Measurements from ENCODE around the gene KNDC1. TPM values are rescaled to one million over a fixed set of nuclear protein-coding genes. Genes with fewer than 3 reads are reported as not detected.

KNDC1 gene
- total RNA-seq, 1 donor from 2014 or later: not detected

- Mint-ChIP-seq H3K9me3 (ENCODE audit: unreplicated experiment) (peaks cover 21% of the 10 kb centered on the region), H3K27me3 (ENCODE audit: unreplicated experiment) (peaks cover 16% of the 10 kb centered on the region), H3K27ac (ENCODE audit: unreplicated experiment) (no peak overlapping the region), H3K4me1 (ENCODE audit: unreplicated experiment) (no peaks in the 10 kb centered on the region), H3K4me3 (ENCODE audit: unreplicated experiment) (no peak overlapping the region), H3K36me3 (ENCODE audit: unreplicated experiment) (no peaks in the 10 kb centered on the region)
- TF ChIP-seq, protein P1, sequence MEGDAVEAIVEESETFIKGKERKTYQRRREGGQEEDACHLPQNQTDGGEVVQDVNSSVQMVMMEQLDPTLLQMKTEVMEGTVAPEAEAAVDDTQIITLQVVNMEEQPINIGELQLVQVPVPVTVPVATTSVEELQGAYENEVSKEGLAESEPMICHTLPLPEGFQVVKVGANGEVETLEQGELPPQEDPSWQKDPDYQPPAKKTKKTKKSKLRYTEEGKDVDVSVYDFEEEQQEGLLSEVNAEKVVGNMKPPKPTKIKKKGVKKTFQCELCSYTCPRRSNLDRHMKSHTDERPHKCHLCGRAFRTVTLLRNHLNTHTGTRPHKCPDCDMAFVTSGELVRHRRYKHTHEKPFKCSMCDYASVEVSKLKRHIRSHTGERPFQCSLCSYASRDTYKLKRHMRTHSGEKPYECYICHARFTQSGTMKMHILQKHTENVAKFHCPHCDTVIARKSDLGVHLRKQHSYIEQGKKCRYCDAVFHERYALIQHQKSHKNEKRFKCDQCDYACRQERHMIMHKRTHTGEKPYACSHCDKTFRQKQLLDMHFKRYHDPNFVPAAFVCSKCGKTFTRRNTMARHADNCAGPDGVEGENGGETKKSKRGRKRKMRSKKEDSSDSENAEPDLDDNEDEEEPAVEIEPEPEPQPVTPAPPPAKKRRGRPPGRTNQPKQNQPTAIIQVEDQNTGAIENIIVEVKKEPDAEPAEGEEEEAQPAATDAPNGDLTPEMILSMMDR (IDR thresholded peaks at IDR 0.05): no peak
- no peak for DNase-seq (ENCODE audit: extremely low spot score, unreplicated experiment)
Measured at GRCh38 chr10:133190225-133190624, 30.2 kb downstream of the KNDC1 start.

DNA sequence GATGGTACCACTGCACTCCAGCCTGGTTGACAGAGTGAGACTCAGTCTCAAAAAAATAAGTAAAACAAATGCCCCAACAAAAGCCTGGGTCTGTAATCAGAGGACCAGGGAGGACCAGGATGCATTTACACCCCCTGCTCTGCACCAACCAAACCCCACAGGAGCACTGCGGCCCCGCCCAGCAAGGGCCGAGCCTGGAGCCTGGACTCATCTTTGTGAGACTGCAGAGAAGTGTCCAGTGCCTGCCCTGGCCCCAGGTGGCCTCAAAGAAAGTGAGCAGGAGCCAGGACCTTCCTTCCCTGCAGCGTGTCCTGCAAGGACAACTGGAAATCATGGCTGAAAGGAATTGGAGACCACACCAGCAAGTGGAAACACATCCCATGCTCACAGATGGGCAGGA lies 31.6 kb downstream of the KNDC1 start:
- H3K4me1 Mint-ChIP-seq (ENCODE audit: unreplicated experiment): no peaks in the 10 kb centered on the region
- H3K36me3 Mint-ChIP-seq (ENCODE audit: unreplicated experiment): no peaks in the 10 kb centered on the region
- TF ChIP-seq, protein P1 (IDR thresholded peaks at IDR 0.05): no peak
- H3K27me3 Mint-ChIP-seq (ENCODE audit: unreplicated experiment): peaks cover 16% of the 10 kb centered on the region
- H3K27ac Mint-ChIP-seq (ENCODE audit: unreplicated experiment): no peak overlapping the region
- peaks cover 21% of the 10 kb centered on the region for H3K9me3 Mint-ChIP-seq (ENCODE audit: unreplicated experiment)
- no peak for DNase-seq (ENCODE audit: extremely low spot score, unreplicated experiment)
- no peak overlapping the region for H3K4me3 Mint-ChIP-seq (ENCODE audit: unreplicated experiment)

- H3K4me3 Mint-ChIP-seq (ENCODE audit: unreplicated experiment): no peak overlapping the region
- DNase-seq (ENCODE audit: extremely low spot score, unreplicated experiment): no peak
- peaks cover 16% of the 10 kb centered on the region for H3K27me3 Mint-ChIP-seq (ENCODE audit: unreplicated experiment)
Measured at GRCh38 chr10:133194151-133194550, 34.1 kb downstream of the KNDC1 start.

GRCh38 chr10:133195096-133195495 lies 35.1 kb downstream of the KNDC1 start:
- peaks cover 21% of the 10 kb centered on the region for H3K9me3 Mint-ChIP-seq (ENCODE audit: unreplicated experiment)
- H3K27me3 Mint-ChIP-seq (ENCODE audit: unreplicated experiment): peaks cover 16% of the 10 kb centered on the region
- no peaks in the 10 kb centered on the region for H3K36me3 Mint-ChIP-seq (ENCODE audit: unreplicated experiment)
- H3K27ac Mint-ChIP-seq (ENCODE audit: unreplicated experiment): no peak overlapping the region
- TF ChIP-seq, protein P1 (IDR thresholded peaks at IDR 0.05): no peak
- no peak for DNase-seq (ENCODE audit: extremely low spot score, unreplicated experiment)
- no peak overlapping the region for H3K4me3 Mint-ChIP-seq (ENCODE audit: unreplicated experiment)
- H3K4me1 Mint-ChIP-seq (ENCODE audit: unreplicated experiment): no peaks in the 10 kb centered on the region

More at GRCh38 chr10:133194151-133194550, 34.1 kb downstream of the KNDC1 start:
- TF ChIP-seq, protein P1 (IDR thresholded peaks at IDR 0.05): no peak
- Mint-ChIP-seq H3K9me3 (ENCODE audit: unreplicated experiment) (peaks cover 21% of the 10 kb centered on the region), H3K27ac (ENCODE audit: unreplicated experiment) (no peak overlapping the region), H3K4me1 (ENCODE audit: unreplicated experiment) (no peaks in the 10 kb centered on the region), H3K36me3 (ENCODE audit: unreplicated experiment) (no peaks in the 10 kb centered on the region)

DNA sequence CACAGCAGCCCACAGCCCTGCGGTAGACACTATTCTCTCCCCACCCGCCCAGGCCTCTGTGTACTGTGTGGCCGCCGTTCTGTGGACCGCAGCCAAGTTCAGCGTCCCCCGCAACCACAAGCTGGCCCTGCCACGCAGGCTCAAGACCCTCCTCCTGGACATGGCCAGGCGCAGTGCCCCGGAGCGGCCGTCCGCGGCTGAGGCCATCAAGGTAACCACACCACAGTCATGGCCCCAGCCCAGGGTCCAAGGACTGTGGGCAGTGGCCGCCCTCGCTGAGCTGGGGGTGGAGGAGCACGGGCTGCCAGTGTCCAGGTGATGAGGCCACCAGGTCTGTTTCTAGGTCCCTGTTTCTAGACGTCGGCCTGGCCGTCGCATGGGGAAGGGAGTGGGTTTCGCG lies 35.6 kb downstream of the KNDC1 start:
- H3K27me3 Mint-ChIP-seq (ENCODE audit: unreplicated experiment): peaks cover 16% of the 10 kb centered on the region
- no peak overlapping the region for H3K27ac Mint-ChIP-seq (ENCODE audit: unreplicated experiment)
- no peaks in the 10 kb centered on the region for H3K4me1 Mint-ChIP-seq (ENCODE audit: unreplicated experiment)
- no peak overlapping the region for H3K4me3 Mint-ChIP-seq (ENCODE audit: unreplicated experiment)
- no peak for DNase-seq (ENCODE audit: extremely low spot score, unreplicated experiment)
- peaks cover 21% of the 10 kb centered on the region for H3K9me3 Mint-ChIP-seq (ENCODE audit: unreplicated experiment)
- no peaks in the 10 kb centered on the region for H3K36me3 Mint-ChIP-seq (ENCODE audit: unreplicated experiment)
- TF ChIP-seq, protein P1 (IDR thresholded peaks at IDR 0.05): no peak

All from osteocyte (in vitro differentiated cells).